NCI-H187 (cell line): Measurements from ENCODE around the gene TBR1.

Experiments
- DNase-seq, 2 experiments: peaks; one replicate each; lab custom pipeline; 2025; lab: John Stamatoyannopoulos, UW

Gene TBR1

GRCh38 chr2:161427664-161428587 lies 11.8 kb downstream of the TBR1 start:
- no peak for DNase-seq

- DNase-seq = no peak
Measured at GRCh38 chr2:161430386-161430785, 14.3 kb downstream of the TBR1 start.

- DNase-seq = no peak
Measured at GRCh38 chr2:161432107-161432506, 16.0 kb downstream of the TBR1 start.

GRCh38 chr2:161434118-161434517 lies 18.0 kb downstream of the TBR1 start:
- no peak for DNase-seq

- no peak for DNase-seq
Measured at GRCh38 chr2:161436411-161436810, 20.3 kb downstream of the TBR1 start.

- no peak for DNase-seq
Measured at GRCh38 chr2:161438598-161438997, 22.5 kb downstream of the TBR1 start.

GRCh38 chr2:161445097-161445496 lies 29.0 kb downstream of the TBR1 start:
- no peak for DNase-seq

- DNase-seq = no peak
Measured at GRCh38 chr2:161448431-161448830, 32.3 kb downstream of the TBR1 start.

- no peak for DNase-seq
Measured at GRCh38 chr2:161471631-161472030, 55.5 kb downstream of the TBR1 start.

- no peak for DNase-seq
Measured at GRCh38 chr2:161474920-161475319, 58.8 kb downstream of the TBR1 start.
